KMS-11 (cell line): ENCODE data around the gene CCNQ.

Experiments used
- H2AFZ ChIP-seq: fragments of 200-600 bp; sonication (generic); 2 replicates; pipeline ENCODE4 v1.6.1; 2016; ENCODE audit warnings: antibody characterized with exemption, mixed run types, low read depth
- H3K27ac ChIP-seq: fragments of 200-600 bp; sonication (generic); 2 replicates; pipeline ENCODE4 v1.6.1; 2016; ENCODE audit warnings: mild to moderate bottlenecking, mixed run types
- H3K27me3 ChIP-seq: fragments of 200-600 bp; sonication (generic); 2 replicates; pipeline ENCODE4 v1.6.1; 2017; ENCODE audit warnings: mild to moderate bottlenecking, low read depth, mixed run types, moderate library complexity; ENCODE audit not compliant: insufficient read depth
- H3K36me3 ChIP-seq: fragments of 200-600 bp; sonication (generic); 2 replicates; pipeline ENCODE4 v1.6.1; 2017; ENCODE audit warnings: mild to moderate bottlenecking, mixed run types; ENCODE audit not compliant: insufficient read depth
- H3K4me1 ChIP-seq: fragments of 200-600 bp; sonication (generic); 2 replicates; pipeline ENCODE4 v1.6.1; 2016; ENCODE audit warnings: mild to moderate bottlenecking, low read depth, mixed run types; ENCODE audit not compliant: poor library complexity, severe bottlenecking
- H3K4me2 ChIP-seq: fragments of 200-600 bp; sonication (generic); 2 replicates; pipeline ENCODE4 v1.7.0; 2016; ENCODE audit warnings: mild to moderate bottlenecking, mixed run types
- H3K4me3 ChIP-seq: fragments of 200-600 bp; sonication (generic); IDR thresholded peaks from 2 replicates; pipeline ENCODE4 v1.6.1; 2017; ENCODE audit warnings: low read depth, low read length, mixed read lengths; ENCODE audit not compliant: insufficient read depth
- H3K79me2 ChIP-seq: fragments of 200-600 bp; sonication (generic); 2 replicates; pipeline ENCODE4 v1.6.1; 2016; ENCODE audit warnings: low read depth, mixed run types; ENCODE audit not compliant: insufficient read depth
- H3K9ac ChIP-seq: fragments of 200-600 bp; sonication (generic); 2 replicates; pipeline ENCODE4 v1.6.1; 2016; ENCODE audit warnings: mild to moderate bottlenecking, mixed run types
- H4K20me1 ChIP-seq: fragments of 200-600 bp; sonication (generic); 2 replicates; pipeline ENCODE4 v1.6.1; 2016; ENCODE audit warnings: mild to moderate bottlenecking, mixed run types; ENCODE audit not compliant: insufficient read depth
- TF ChIP-seq, protein P1 (sequence below): fragments of 200-600 bp; sonication (generic); conservative IDR thresholded peaks from 2 replicates; pipeline ENCODE4 v1.6.1; 2017; ENCODE audit warnings: low read depth, mild to moderate bottlenecking, antibody characterized with exemption, low read length, moderate library complexity, mixed read lengths

The CCNQ gene

DNA sequence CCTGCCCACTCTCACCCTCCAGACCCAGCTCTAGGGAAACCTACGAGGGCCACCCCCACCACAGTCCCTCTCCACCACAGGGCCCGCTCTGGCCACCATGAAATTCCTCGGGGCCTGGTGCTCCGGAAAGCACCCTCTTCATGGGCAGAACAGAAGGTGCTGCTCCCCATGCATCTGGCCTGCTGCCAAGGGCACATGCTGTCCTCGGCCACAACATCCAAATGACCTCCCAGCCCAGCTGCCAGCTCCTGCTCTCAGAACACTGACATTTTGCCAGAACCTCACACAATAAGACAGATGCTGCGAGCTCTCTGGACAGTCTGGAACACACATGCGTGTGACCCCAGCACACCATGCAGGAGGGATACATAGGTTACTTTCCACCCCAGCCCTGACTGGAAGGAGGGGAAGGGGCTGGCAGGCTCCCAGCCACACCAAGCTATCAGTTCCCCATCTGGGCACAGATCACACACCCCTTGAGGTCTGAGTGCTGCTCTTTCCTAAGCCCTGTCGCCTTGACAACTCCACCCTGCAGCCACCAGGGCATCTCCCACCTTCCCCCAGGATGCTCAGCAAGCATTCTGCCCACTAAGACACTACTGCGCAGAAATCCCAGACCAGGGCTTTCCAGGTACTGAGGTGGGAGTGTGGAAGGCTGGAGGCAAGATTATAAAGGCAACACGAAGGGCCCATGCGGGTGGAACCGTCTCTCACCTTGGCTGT lies 5.8 kb downstream of the CCNQ start:
- no peaks in the 10 kb centered on the region for H3K36me3 ChIP-seq
- peaks cover 3% of the 10 kb centered on the region for H3K4me1 ChIP-seq
- H3K9ac ChIP-seq = no peak overlapping the region
- no peaks in the 10 kb centered on the region for H4K20me1 ChIP-seq
- no peaks in the 10 kb centered on the region for H3K27me3 ChIP-seq
- TF ChIP-seq, protein P1, sequence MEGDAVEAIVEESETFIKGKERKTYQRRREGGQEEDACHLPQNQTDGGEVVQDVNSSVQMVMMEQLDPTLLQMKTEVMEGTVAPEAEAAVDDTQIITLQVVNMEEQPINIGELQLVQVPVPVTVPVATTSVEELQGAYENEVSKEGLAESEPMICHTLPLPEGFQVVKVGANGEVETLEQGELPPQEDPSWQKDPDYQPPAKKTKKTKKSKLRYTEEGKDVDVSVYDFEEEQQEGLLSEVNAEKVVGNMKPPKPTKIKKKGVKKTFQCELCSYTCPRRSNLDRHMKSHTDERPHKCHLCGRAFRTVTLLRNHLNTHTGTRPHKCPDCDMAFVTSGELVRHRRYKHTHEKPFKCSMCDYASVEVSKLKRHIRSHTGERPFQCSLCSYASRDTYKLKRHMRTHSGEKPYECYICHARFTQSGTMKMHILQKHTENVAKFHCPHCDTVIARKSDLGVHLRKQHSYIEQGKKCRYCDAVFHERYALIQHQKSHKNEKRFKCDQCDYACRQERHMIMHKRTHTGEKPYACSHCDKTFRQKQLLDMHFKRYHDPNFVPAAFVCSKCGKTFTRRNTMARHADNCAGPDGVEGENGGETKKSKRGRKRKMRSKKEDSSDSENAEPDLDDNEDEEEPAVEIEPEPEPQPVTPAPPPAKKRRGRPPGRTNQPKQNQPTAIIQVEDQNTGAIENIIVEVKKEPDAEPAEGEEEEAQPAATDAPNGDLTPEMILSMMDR = no peak
- no peak overlapping the region for H3K4me3 ChIP-seq
- no peak overlapping the region for H3K27ac ChIP-seq
- no peak overlapping the region for H2AFZ ChIP-seq
- no peak overlapping the region for H3K4me2 ChIP-seq
- no peaks in the 10 kb centered on the region; the same call in 1 of the 2 replicates for H3K79me2 ChIP-seq

DNA sequence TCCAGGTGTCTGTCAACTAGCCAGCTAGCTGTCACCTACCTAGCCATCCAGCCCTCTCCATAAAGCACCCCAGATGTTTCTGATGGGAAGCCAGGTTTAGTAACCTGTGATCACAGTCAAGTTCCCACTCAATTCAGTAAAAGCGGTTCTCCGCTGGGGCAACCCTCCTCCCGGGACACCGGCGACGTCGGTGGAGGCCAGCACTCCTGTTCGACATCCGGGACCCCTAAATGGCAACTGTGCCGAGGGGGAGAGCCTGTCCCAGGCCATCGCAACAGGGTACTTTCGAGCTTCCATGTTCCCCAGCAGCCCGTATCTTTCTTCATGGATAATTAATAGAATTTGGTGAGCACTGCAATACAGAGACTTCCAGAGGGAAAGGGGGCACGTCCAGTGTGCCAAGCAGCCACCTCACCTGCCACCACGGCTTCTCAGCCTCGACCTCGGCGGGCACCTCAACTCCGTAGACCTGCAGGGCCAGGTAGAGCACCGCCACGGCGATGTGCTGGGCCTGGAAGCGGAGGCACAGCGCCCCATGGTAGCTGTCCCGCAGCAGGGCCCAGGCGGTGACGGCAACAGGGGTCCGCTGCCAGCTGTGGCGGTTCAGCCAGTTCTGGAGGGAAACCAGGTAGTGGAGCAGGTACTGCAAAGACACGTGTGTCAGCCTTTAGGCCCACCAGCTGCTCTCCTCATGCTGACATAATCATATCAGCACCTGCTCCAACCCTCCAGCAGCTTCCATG lies 6.7 kb downstream of the CCNQ start:
- Histone ChIP-seq H3K36me3 (no peaks in the 10 kb centered on the region), H3K4me2 (no peak overlapping the region), H3K27ac (no peak overlapping the region), H3K9ac (no peak overlapping the region), H3K79me2 (no peaks in the 10 kb centered on the region; the same call in 1 of the 2 replicates), H3K4me1 (no peaks in the 10 kb centered on the region), H2AFZ (no peak overlapping the region), H3K27me3 (no peaks in the 10 kb centered on the region), H3K4me3 (no peak overlapping the region), H4K20me1 (no peaks in the 10 kb centered on the region)
- TF ChIP-seq, protein P1 = no peak

DNA sequence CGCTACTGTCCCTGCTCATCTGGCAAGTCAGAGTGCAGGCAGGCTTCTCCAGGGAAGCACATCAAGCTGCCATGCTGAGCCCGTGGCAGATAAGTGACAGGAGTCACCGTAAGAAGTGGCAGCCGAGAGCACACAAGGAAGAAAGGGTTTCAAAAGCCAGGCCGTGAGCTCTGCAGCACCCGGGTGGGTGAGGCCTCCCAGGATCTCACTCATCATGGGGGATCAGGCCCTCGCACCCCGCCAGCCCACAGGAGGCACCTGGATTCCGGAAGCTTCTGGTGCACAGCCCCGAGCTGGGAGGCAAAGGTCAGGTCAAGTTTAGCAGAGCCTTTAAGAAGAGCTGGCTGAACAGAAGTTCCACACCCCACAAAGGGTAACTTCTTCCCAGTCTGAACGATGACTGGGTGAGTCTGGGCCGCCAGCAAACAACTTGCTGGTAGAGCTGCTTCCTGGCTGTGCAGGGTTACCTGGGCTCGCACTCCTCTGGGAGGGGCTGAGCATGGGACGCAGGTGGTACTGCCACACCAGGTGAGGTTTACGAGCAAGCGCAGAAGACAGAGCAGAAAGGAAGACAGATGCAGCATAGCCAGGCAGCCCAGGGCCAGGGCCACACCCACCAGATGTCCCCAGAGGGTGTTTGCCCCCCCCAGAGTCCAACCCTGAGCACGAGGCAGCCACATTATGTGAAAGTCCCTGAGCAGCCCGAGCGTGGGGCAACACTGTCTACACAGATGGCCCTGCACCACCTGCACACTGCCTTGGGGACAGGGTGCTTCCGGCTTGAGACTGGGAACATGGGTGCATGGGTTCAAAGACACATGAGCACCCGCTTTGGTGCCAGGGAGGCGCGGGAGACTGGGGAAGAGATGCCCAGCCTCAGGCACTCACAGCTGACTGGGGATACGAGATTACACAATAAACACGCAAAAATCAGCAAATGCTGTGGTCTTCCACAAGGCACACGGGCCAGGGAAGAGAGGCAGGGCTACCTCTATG lies 7.7 kb downstream of the CCNQ start:
- H3K4me1 ChIP-seq = no peaks in the 10 kb centered on the region
- no peak overlapping the region for H2AFZ ChIP-seq
- TF ChIP-seq, protein P1 = no peak
- H3K79me2 ChIP-seq = no peaks in the 10 kb centered on the region
- no peak overlapping the region for H3K4me3 ChIP-seq
- H3K4me2 ChIP-seq = no peak overlapping the region
- no peak overlapping the region for H3K9ac ChIP-seq
- H3K27me3 ChIP-seq = no peaks in the 10 kb centered on the region
- no peak overlapping the region for H3K27ac ChIP-seq
- no peaks in the 10 kb centered on the region for H4K20me1 ChIP-seq
- H3K36me3 ChIP-seq = no peaks in the 10 kb centered on the region

DNA sequence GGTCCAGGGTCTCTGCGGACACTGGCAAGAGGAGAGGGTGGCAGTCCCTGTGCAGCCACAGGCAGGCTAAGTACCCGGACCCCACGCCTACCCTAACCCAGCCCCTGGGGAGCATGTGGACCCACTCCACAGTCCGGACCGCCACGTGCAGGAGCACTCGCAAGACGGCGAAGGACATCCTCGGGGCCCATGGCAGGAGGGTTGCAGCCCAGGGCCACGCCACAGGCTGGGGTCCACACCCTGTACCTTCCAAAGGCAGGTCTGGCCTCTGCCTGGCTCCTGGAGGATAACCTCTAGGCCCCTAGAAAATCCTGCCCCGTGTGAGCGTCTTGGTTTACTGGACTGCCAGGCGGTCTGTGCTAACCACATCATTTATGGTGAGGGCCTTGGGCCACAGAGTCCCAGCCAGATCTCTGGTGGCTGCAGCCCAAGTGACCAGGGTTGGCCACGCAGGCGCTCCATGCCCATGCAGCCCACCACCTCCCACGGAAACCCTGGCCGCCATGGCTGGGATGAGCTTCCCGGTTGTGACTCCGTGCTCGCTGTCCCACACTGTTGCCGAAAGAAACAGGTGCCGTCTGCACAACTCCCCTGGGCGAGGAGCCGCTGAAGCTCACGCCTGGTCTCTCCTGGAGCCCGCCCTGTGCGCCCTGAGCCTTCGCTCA lies 10.0 kb downstream of the CCNQ start:
- Histone ChIP-seq H3K4me2 (no peak overlapping the region), H3K27ac (no peak overlapping the region), H3K79me2 (no peaks in the 10 kb centered on the region), H3K4me1 (no peaks in the 10 kb centered on the region), H3K9ac (no peak overlapping the region), H4K20me1 (no peaks in the 10 kb centered on the region), H2AFZ (no peak overlapping the region), H3K4me3 (no peak overlapping the region), H3K27me3 (no peaks in the 10 kb centered on the region), H3K36me3 (no peaks in the 10 kb centered on the region)
- TF ChIP-seq, protein P1 = no peak
